K562 (cell line): ENCODE measurements around the gene PBRM1.

ENCODE experiments used
- CHCHD3 ChIP-seq: fragments of 250-450 bp; sonication (Bioruptor Pico); IDR thresholded peaks from 2 replicates; pipeline ENCODE4 v2.1.2; 2022; ENCODE audit warnings: mild to moderate bottlenecking
- CTCF ChIP-seq, 3 experiments: IDR thresholded peaks in 2 of 3; conservative IDR thresholded peaks in 1 of 3; 2 replicates each; pipeline ENCODE4 v1.5.1; 2011 to 2012; ENCODE audit warnings: low read length in 3 of 3, mild to moderate bottlenecking in 3 of 3, control low read depth in 2 of 3, improper control_type of control experiment in 1 of 3, inconsistent platforms in 1 of 3, low read depth in 1 of 3, mixed read lengths in 1 of 3, moderate library complexity in 1 of 3; ENCODE audit not compliant: insufficient read depth in 2 of 3
- E2F8 ChIP-seq: fragments of 450-650 bp; IDR thresholded peaks from 2 replicates; pipeline ENCODE4 v1.7.1; 2018; ENCODE audit warnings: mild to moderate bottlenecking, low read depth; ENCODE audit not compliant: partially characterized antibody
- HNRNPH1 ChIP-seq: fragments of 200-400 bp; formaldehyde crosslinking; optimal IDR thresholded peaks from 2 replicates; pipeline ENCODE3; 2017; ENCODE audit warnings: low read depth, mild to moderate bottlenecking, low read length, moderate library complexity
- JUN ChIP-seq, 2 experiments: sonication (generic) in 1 of 2; formaldehyde crosslinking in 1 of 2; IDR thresholded peaks; 2 replicates each; pipeline versions ENCODE4 v1.6.1 to v1.8.0; 2012 to 2022; ENCODE audit warnings: borderline replicate concordance in 2 of 2, mild to moderate bottlenecking in 2 of 2, improper control_type of control experiment in 1 of 2, low read depth in 1 of 2, low read length in 1 of 2, missing genetic modification reagents in 1 of 2
- RCOR1 ChIP-seq, 2 experiments: IDR thresholded peaks; 2 replicates each; pipeline ENCODE4 v1.6.1; 2012; ENCODE audit warnings: low read depth in 2 of 2, low read length in 2 of 2, borderline replicate concordance in 1 of 2, improper control_type of control experiment in 1 of 2
- ZNF274 ChIP-seq: IDR thresholded peaks from 2 replicates; pipeline ENCODE4 v1.6.1; 2011; ENCODE audit warnings: low read depth, mild to moderate bottlenecking, low read length, moderate library complexity, borderline replicate concordance
- TF ChIP-seq, protein P1 (sequence below): fragments of 250-450 bp; sonication (Bioruptor Pico); IDR thresholded peaks from 2 replicates; pipeline ENCODE4 v1.8.0; 2021; ENCODE audit warnings: mild to moderate bottlenecking, moderate library complexity
- TF ChIP-seq, protein P2 (sequence below): sonication (generic); formaldehyde crosslinking; IDR thresholded peaks from 2 replicates; pipeline ENCODE4 v1.9.0; 2022; ENCODE audit warnings: mild to moderate bottlenecking, missing genetic modification reagents

GRCh38 chr3:52655895-52656294, 29.8 kb downstream of the PBRM1 start:
- TF ChIP-seq HNRNPH1 (no peak), JUN (IDR thresholded peaks at IDR 0.05; ENCODE audit: borderline replicate concordance, low read depth, low read length) (no peak), JUN (CRISPR knock-in tag; IDR thresholded peaks at IDR 0.05; ENCODE audit: borderline replicate concordance) (no peak), RCOR1 (IDR thresholded peaks at IDR 0.05; ENCODE audit: borderline replicate concordance in 1 of 2, low read depth in 2 of 2, low read length in 2 of 2) (no peak), CTCF (IDR thresholded peaks at IDR 0.05 in 2 of 3, conservative IDR thresholded peaks at IDR 0.05 in 1 of 3; ENCODE audit: insufficient read depth in 2 of 3, low read depth in 1 of 3, low read length in 3 of 3) (no peak), ZNF274 (no peak), E2F8 (no peak), CHCHD3 (no peak)
- TF ChIP-seq, protein P1, sequence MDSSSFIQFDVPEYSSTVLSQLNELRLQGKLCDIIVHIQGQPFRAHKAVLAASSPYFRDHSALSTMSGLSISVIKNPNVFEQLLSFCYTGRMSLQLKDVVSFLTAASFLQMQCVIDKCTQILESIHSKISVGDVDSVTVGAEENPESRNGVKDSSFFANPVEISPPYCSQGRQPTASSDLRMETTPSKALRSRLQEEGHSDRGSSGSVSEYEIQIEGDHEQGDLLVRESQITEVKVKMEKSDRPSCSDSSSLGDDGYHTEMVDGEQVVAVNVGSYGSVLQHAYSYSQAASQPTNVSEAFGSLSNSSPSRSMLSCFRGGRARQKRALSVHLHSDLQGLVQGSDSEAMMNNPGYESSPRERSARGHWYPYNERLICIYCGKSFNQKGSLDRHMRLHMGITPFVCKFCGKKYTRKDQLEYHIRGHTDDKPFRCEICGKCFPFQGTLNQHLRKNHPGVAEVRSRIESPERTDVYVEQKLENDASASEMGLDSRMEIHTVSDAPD (CRISPR knock-in tag), result no peak
- TF ChIP-seq, protein P2, sequence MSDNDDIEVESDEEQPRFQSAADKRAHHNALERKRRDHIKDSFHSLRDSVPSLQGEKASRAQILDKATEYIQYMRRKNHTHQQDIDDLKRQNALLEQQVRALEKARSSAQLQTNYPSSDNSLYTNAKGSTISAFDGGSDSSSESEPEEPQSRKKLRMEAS (CRISPR knock-in tag), result no peak
